HL-60/S4 treated with phorbol 12-myristate 13-acetate at 8.2 ng/mL for 4 days and 3 days (cell line): ENCODE data around the gene PPP4R1.

Source experiments
- in situ Hi-C: fragments of 300-500 bp; cut with MboI; formaldehyde crosslinking; loops from 2 replicates; pipeline ENCODE4 v1.15.0; 2022; ENCODE audit warnings: low sequenced_read_pairs

The PPP4R1 gene

GRCh38 chr18:9516437-9517064, 97.8 kb downstream of the PPP4R1 start:
- in situ Hi-C loops: loop anchor here (25.0 kb wide), 1 partner anchor 454 kb away; no protein-coding TSS in a partner anchor

GRCh38 chr18:9513971-9514512, 100.3 kb downstream of the PPP4R1 start:
- in situ Hi-C loops: loop anchor here (25.0 kb wide), 1 partner anchor 452 kb away; no protein-coding TSS in a partner anchor

DNA sequence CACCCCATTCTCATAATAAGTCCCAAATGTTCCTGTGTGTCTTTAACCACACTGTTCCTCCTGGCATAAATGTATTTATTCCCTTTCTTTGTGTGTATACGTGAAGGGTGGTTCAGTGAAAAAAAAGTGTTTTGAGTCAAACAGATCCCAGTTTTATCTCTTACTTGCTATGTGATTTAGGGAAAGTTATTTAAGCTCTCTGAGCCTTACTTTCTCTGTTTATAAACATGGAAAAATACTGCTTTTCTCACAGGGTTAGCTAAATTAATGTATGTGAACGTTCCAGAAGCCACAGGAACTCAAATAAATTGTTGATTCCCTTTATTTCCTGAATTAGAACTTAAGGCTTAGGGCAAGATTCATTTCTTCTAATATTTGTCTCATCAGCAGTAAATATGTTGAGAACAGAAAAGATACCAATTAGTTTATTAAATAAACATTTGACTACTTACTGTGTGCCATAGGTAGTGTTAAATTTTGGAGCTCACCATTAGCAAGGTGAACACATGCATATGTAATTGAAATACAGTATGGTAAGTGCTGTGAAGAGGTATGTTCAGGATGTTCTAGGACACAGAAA, 105.8 kb downstream of the PPP4R1 start:
- in situ Hi-C loops: loop anchor here (25.0 kb wide), 1 partner anchor 446 kb away; no protein-coding TSS in a partner anchor

DNA sequence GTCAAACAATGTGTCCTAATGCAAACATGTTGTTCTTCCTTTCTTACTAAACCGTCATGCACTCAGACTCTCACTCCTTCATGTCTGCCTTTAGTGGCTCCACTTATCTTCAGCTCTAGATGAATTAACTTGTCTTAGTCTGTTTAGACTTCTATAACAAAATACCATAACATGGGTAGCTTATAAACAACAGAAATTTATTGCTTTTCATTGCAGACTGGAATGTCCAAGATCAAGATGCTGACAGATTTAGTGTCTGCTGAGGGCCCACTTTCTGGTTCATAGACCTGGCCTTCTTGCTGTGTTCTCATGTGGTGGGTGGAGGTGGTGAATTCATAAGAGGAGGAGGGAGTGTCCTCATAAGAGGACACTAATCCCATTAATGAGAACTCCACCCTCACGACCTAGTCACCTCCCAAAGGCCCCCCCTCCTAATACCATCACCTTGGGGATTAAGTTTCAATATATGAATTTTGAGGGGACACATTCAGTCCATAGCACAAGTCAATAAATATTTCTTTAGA, 106.7 kb downstream of the PPP4R1 start:
- in situ Hi-C loops: loop anchor here (25.0 kb wide), 1 partner anchor 445 kb away; no protein-coding TSS in a partner anchor

DNA sequence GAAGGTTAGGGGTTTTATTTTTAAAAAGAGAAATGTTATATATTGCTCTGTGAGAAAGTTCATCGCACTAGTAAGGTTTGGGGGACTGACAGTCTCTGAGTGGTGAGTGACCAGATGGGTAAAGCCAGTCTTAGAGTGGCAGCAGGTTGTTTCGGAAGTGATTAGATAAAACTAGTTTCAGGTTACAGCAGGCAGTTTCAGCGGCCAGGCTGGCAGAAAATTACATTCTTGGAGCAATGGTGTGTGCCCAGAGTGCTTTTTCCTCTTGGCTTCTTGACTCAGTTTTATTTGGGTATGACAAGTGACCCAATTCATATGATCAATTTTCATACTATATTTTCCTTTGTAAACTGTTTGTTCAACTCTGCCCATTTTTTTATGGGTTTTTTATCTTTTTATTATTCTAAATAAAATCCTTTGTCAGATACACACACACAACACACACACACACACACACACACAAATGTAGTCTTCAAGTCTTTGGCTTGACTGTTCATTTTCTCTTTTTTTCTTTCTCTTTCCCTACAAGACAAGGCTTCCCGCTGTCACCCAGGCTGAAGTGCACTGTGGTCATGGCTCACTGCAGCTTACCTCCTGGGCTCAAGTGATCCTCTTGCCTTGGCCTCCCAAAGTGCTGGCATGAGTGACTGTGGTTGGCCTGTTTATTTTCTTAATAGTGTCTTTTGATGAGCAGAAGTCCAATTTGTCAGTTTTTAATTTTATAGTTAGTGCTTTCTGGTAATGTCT, 108.1 kb downstream of the PPP4R1 start:
- in situ Hi-C loops: loop anchor here (25.0 kb wide), 1 partner anchor 444 kb away; no protein-coding TSS in a partner anchor
